MCF 10A (cell line): ENCODE data around the gene ZFAND3. TPM values are rescaled to one million over a fixed set of nuclear protein-coding genes. Genes with fewer than 3 reads are reported as not detected.

ENCODE experiments used
- BruUV-seq: library from RNA; stranded (reverse); fragments of 400-500 nt; replicated peaks from 2 replicates; lab custom pipeline; 2021; lab: Mats Ljungman, UMichigan
- CTCF ChIA-PET: fragments of 300-600 bp; sonication (Branson Sonifier 250); formaldehyde crosslinking; extraction: SDS; loops from one replicate; lab custom pipeline; 2021; ENCODE audit warnings: antibody characterized with exemption, inconsistent platforms; lab: Yijun Ruan, JAX
- POLR2A ChIA-PET: fragments of 300-600, 350-650 bp; sonication (Branson Sonifier 250); formaldehyde crosslinking; extraction: SDS; loops from one replicate; lab custom pipeline; 2020; ENCODE audit warnings: antibody characterized with exemption, inconsistent platforms; lab: Yijun Ruan, JAX
- DNase-seq: peaks from one replicate; pipeline ENCODE4 v3.0.0-alpha.2; 2018; ENCODE audit not compliant: unreplicated experiment
- H3K27ac Mint-ChIP-seq: one replicate; pipeline ENCODE4 v1.8.0; 2022; ENCODE audit warnings: mild to moderate bottlenecking, low read depth, mixed read lengths; ENCODE audit not compliant: unreplicated experiment
- H3K27me3 Mint-ChIP-seq: one replicate; pipeline ENCODE4 v1.8.0; 2022; ENCODE audit warnings: mixed read lengths; ENCODE audit not compliant: insufficient read depth, unreplicated experiment
- H3K36me3 Mint-ChIP-seq: one replicate; pipeline ENCODE4 v1.8.0; 2022; ENCODE audit warnings: mild to moderate bottlenecking, moderate library complexity, mixed read lengths; ENCODE audit not compliant: insufficient read depth, unreplicated experiment
- H3K4me1 Mint-ChIP-seq: one replicate; pipeline ENCODE4 v1.8.0; 2022; ENCODE audit warnings: mixed read lengths; ENCODE audit not compliant: insufficient read depth, unreplicated experiment
- H3K4me3 Mint-ChIP-seq: one replicate; pipeline ENCODE4 v1.8.0; 2022; ENCODE audit warnings: mild to moderate bottlenecking, moderate library complexity, mixed read lengths; ENCODE audit not compliant: unreplicated experiment
- H3K9me3 Mint-ChIP-seq: one replicate; pipeline ENCODE4 v1.8.0; 2022; ENCODE audit warnings: mixed read lengths; ENCODE audit not compliant: unreplicated experiment
- intact Hi-C: fragments of 100-400 bp; cut with micrococcal nuclease; formaldehyde crosslinking; loops from 2 replicates; pipeline ENCODE4 v1.14.1; 2022
- total RNA-seq: library from RNA; stranded (reverse); gene quantifications from 2 replicates; pipeline ENCODE4 v1.2.3, GENCODE V29; 2022
- TF ChIP-seq, protein P1 (sequence below): fragments of 200-600 bp; IDR thresholded peaks from one replicate; pipeline ENCODE4 v1.8.0; 2022; ENCODE audit warnings: antibody characterized with exemption, mild to moderate bottlenecking; ENCODE audit not compliant: unreplicated experiment

ZFAND3 gene
- total RNA-seq, 1 experiment from 2014 or later, result 100 TPM

DNA sequence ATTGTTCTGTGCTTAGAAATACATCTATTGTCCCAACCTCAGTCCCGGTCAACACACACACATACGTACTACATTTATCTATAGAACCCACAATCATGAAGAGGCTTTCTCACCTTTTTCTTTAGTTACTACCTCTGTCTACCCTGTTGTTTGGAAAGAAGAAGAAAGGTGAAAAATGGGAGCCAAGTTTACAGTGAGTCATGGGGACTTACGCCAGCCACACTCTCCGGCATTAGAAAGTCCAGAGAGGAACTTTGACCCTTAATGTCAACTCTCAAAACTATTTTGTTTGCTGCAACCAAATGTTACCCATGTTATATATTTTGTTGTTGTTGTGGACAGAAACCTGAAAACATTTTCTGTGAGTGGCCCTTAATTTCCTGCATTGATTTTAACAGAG is 259.1 kb downstream of the ZFAND3 start:
- Mint-ChIP-seq H3K27ac (no peak overlapping the region), H3K4me1 (peaks cover 17% of the 10 kb centered on the region), H3K9me3 (no peaks in the 10 kb centered on the region), H3K36me3 (peaks cover 11% of the 10 kb centered on the region), H3K4me3 (no peak overlapping the region), H3K27me3 (no peaks in the 10 kb centered on the region)
- BruUV-seq, result no TSS peak
- ChIA-PET CTCF (interaction anchor here (0.6 to 1.2 kb wide), 2 partner anchors 288 to 420 kb away, joined by 3 read pairs; no protein-coding TSS in a partner anchor), POLR2A (interaction anchor here (0.6 kb wide), 2 partner anchors 329 to 368 kb away, joined by 3 read pairs; no protein-coding TSS in a partner anchor)
- TF ChIP-seq, protein P1, sequence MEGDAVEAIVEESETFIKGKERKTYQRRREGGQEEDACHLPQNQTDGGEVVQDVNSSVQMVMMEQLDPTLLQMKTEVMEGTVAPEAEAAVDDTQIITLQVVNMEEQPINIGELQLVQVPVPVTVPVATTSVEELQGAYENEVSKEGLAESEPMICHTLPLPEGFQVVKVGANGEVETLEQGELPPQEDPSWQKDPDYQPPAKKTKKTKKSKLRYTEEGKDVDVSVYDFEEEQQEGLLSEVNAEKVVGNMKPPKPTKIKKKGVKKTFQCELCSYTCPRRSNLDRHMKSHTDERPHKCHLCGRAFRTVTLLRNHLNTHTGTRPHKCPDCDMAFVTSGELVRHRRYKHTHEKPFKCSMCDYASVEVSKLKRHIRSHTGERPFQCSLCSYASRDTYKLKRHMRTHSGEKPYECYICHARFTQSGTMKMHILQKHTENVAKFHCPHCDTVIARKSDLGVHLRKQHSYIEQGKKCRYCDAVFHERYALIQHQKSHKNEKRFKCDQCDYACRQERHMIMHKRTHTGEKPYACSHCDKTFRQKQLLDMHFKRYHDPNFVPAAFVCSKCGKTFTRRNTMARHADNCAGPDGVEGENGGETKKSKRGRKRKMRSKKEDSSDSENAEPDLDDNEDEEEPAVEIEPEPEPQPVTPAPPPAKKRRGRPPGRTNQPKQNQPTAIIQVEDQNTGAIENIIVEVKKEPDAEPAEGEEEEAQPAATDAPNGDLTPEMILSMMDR, result no peak
- peak; percentile 51 for DNase-seq
- intact Hi-C loops, result no loop called here

DNA sequence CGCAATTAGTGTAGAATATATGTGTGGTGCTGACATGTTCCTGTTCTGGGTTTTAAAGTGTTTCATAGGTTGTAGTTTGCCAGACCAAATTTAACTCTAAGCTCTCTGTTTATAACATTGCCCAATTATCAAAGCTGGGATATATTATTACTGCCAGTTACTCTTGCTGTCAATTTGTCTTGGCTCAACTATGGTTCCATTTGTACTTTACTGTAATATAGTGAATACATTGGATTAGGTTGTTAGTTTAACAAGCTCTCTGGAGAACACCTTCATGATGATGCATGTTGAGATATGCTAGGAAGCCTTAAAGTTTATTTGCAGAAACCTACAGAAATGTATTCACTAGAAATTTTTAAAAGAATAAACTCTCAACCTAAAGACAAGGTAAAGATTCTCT is 259.6 kb downstream of the ZFAND3 start:
- DNase-seq, result no peak
- POLR2A ChIA-PET, result interaction anchor here (0.6 kb wide), 1 partner anchor 328 kb away, joined by 3 read pairs; no protein-coding TSS in a partner anchor
- TF ChIP-seq, protein P1, result no peak
- BruUV-seq, result no TSS peak
- Mint-ChIP-seq H3K9me3 (no peaks in the 10 kb centered on the region), H3K36me3 (peaks cover 11% of the 10 kb centered on the region), H3K4me1 (peaks cover 17% of the 10 kb centered on the region), H3K27me3 (no peaks in the 10 kb centered on the region), H3K4me3 (no peak overlapping the region), H3K27ac (no peak overlapping the region)
- CTCF ChIA-PET, result interaction anchor here (0.5 to 1.2 kb wide), 5 partner anchors 10 to 419 kb away, joined by 3 read pairs; no protein-coding TSS in a partner anchor
- intact Hi-C loops, result no loop called here

DNA sequence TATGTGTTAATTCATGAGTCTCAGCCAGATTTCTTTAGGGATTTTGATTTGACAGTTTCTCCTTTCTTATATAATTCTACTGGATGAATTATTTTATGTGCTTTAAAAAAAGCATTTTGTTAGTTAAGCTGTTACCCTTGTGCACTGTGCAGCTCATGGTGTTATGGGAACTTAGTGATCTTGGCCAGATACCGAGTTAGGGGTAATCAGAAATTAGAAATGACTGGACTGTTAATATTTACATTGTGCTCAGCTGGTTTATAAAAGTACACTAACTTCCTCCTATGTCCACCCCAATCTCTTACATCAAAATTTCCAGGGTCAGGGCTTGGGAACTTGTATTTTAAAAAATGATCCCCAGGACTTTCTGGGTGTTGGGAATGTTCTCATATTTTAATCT is 260.0 kb downstream of the ZFAND3 start:
- TF ChIP-seq, protein P1, result no peak
- BruUV-seq, result no TSS peak
- no peak overlapping the region for H3K4me3 Mint-ChIP-seq
- H3K27me3 Mint-ChIP-seq, result no peaks in the 10 kb centered on the region
- H3K36me3 Mint-ChIP-seq, result peaks cover 11% of the 10 kb centered on the region
- DNase-seq, result no peak
- intact Hi-C loops, result no loop called here
- peaks cover 17% of the 10 kb centered on the region for H3K4me1 Mint-ChIP-seq
- ChIA-PET POLR2A (no interaction called here), CTCF (interaction anchor here (0.5 to 1.2 kb wide), 4 partner anchors 11 to 288 kb away, joined by 3 read pairs; no protein-coding TSS in a partner anchor)
- no peaks in the 10 kb centered on the region for H3K9me3 Mint-ChIP-seq
- no peak overlapping the region for H3K27ac Mint-ChIP-seq

DNA sequence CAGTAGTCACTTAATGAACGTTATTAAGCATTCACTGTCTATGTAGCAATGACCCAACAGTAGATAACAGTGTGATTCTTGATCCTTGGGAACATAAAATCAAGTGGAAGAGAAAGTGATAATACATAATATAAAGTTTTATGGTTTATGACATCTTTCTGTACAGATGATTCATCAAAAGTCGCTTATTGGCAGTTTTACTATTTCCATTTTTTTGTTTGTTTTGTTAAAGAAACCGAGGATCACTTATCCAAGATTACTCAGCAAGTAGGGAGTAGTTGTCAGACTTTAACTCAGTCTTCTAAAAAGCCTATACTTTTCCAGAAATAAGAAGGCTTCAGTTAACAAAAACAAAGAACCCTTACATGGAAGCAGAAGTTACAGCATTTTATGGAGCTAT is 260.8 kb downstream of the ZFAND3 start:
- intact Hi-C loops, result no loop called here
- Mint-ChIP-seq H3K4me1 (peaks cover 17% of the 10 kb centered on the region), H3K27ac (peak overlapping the region; percentile 51), H3K9me3 (no peaks in the 10 kb centered on the region), H3K27me3 (no peaks in the 10 kb centered on the region), H3K36me3 (peaks cover 11% of the 10 kb centered on the region), H3K4me3 (peak overlapping the region; percentile 40)
- POLR2A ChIA-PET, result interaction anchor here (0.6 to 1.2 kb wide), 3 partner anchors 9 to 20 kb away, joined by 3 to 6 read pairs (median 6); no protein-coding TSS in a partner anchor
- DNase-seq, result peak; percentile 45
- TF ChIP-seq, protein P1, result no peak
- BruUV-seq, result no TSS peak
- CTCF ChIA-PET, result no interaction called here
